Measurements from ENCODE around the gene TBL1X.
A peak's percentile ranks its signal among the peaks of the same experiment; 100 is the strongest.

Gene TBL1X

GRCh38 chrX:9598344-9598743, 133.5 kb downstream of the TBL1X start:
- in situ Hi-C loops (cut with HindIII; ENCODE audit: low pct_ligation_motif_present, low pct_unique_long_range_greater_than_20kb, low sequenced_read_pairs) = no loop called here
- DNase-seq = no peak

- in situ Hi-C loops (cut with HindIII; ENCODE audit: low pct_ligation_motif_present, low pct_unique_long_range_greater_than_20kb, low sequenced_read_pairs) = no loop called here
- peak; percentile 83 for DNase-seq
Observed at GRCh38 chrX:9604111-9604907, 139.5 kb downstream of the TBL1X start.

DNA sequence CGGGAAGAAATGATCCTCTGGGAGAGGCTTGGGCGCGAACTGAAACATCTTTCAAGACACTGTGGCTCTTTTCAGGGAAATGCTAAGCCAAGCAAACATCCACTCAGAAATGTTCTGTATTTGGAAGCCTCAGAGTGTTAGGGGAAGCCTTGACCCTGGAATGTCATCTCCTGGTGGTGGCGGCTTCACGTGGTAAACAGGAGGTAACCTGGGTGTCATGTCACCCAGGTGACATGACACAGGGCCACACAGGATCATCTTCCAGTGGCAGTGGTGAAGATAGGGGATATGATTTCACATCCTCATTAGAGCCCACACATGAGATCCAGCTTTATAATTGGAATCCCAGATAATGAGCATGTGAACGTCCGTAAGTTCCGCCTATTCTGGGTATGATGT, 140.0 kb downstream of the TBL1X start:
- in situ Hi-C loops (cut with HindIII; ENCODE audit: low pct_ligation_motif_present, low pct_unique_long_range_greater_than_20kb, low sequenced_read_pairs) = no loop called here
- DNase-seq = no peak

GRCh38 chrX:9605484-9605883, 140.6 kb downstream of the TBL1X start:
- in situ Hi-C loops (cut with HindIII; ENCODE audit: low pct_ligation_motif_present, low pct_unique_long_range_greater_than_20kb, low sequenced_read_pairs) = no loop called here
- no peak for DNase-seq

DNA sequence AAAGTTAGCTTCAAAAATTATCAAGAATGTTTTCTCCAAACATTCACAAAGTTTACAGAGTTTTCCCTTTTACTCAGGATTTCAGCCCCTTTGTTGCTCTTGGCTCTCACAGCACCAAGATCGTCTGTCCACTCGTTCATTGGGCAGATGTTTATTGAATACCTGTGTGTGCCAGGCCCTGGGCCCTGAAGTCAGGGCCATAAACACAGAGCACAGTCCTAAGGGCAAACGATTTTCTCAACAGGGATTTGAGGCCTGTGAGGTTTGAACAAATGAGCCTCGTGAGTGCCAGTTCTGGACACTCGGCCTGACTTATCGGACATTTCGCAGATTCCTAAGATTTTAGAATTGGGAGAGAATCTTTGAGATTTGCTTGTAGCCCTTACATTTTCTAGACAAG, 142.1 kb downstream of the TBL1X start:
- in situ Hi-C loops (cut with HindIII; ENCODE audit: low pct_ligation_motif_present, low pct_unique_long_range_greater_than_20kb, low sequenced_read_pairs) = no loop called here
- DNase-seq = no peak

DNA sequence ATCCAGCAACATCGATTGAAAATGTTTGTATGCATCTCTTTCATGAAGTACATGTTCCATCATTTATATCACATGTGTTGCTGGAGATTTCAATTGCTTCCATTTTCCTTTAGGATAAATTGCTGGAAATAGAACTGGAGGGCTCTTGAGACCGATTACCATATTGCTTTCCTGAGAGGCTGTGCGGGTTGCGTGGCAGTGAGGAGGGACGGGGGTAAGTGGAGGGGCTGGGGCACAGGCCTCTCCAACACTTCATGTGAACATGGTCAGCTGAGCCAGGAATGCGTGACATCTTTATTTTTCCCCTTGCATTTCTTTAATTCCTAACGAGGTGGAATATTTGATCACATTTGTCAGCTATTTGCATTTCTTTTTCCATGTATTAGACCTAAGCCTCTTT, 144.6 kb downstream of the TBL1X start:
- DNase-seq = no peak
- in situ Hi-C loops (cut with HindIII; ENCODE audit: low pct_ligation_motif_present, low pct_unique_long_range_greater_than_20kb, low sequenced_read_pairs) = no loop called here

- DNase-seq = no peak
- in situ Hi-C loops (cut with HindIII; ENCODE audit: low pct_ligation_motif_present, low pct_unique_long_range_greater_than_20kb, low sequenced_read_pairs) = no loop called here
Observed at GRCh38 chrX:9609987-9610386, 145.1 kb downstream of the TBL1X start.

- no peak for DNase-seq
- in situ Hi-C loops (cut with HindIII; ENCODE audit: low pct_ligation_motif_present, low pct_unique_long_range_greater_than_20kb, low sequenced_read_pairs) = no loop called here
Observed at GRCh38 chrX:9610771-9611392, 146.0 kb downstream of the TBL1X start.

- no peak for DNase-seq
Observed at GRCh38 chrX:9611436-9612145, 146.7 kb downstream of the TBL1X start.

DNA sequence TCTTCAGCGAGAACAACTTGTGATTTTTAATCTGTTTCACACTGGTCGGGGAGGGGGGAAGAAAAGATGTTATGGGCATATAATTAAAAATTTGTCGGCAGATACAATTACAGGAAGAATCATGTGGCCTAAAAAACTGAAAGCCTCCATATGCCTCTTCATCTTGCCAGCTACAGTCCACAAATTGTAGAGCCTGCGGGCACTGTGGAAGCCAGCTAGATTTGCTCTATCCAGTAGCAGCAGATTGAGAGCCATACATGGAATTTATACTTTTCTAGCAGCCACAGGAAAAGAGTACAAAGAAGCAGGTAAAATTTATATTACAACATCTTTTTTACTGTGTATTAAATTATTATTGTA, 147.3 kb downstream of the TBL1X start:
- DNase-seq = no peak
- in situ Hi-C loops (cut with HindIII; ENCODE audit: low pct_ligation_motif_present, low pct_unique_long_range_greater_than_20kb, low sequenced_read_pairs) = no loop called here

More at GRCh38 chrX:9611436-9612145, 146.7 kb downstream of the TBL1X start:
- in situ Hi-C loops (cut with HindIII; ENCODE audit: low pct_ligation_motif_present, low pct_unique_long_range_greater_than_20kb, low sequenced_read_pairs) = no loop called here

DNA sequence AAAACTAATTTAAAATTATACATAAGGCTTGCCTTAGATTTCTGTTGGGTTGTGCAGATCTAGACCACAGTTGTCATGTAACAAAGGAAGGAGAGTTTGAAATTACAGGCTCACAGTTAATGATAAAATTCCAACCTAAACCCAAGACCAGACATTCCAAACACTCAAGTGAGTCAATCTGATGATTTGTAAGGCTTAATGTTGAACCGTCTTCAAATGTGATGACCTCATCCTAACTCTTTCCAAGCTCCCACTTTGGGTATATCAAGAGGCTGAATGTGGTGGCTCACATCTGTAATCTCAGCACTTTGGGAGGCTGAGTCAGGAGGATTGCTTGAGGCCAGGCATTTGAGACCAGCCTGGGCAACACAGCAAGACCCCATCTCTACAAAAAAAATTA, 149.2 kb downstream of the TBL1X start:
- in situ Hi-C loops (cut with HindIII; ENCODE audit: low pct_ligation_motif_present, low pct_unique_long_range_greater_than_20kb, low sequenced_read_pairs) = no loop called here
- peak; percentile 49 for DNase-seq

DNA sequence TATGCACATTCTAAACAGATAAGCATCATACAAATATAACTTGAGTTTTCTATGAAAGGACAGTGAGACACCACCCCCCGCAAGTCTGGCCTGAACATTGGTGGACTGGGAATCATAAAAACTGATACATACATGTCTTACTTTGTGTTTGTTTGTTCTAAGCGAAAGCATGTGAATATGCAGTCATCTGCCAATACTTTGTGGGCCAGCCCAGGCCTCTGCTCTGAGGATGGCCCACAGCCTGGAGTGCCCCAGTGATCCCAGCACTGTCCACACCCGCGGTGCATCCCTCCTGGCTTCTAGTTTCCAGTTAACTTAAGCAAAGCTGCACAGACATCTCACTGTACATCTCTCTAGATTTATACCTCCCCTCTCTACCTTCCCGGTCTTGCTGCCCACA, 154.3 kb downstream of the TBL1X start:
- no peak for DNase-seq
- in situ Hi-C loops (cut with HindIII; ENCODE audit: low pct_ligation_motif_present, low pct_unique_long_range_greater_than_20kb, low sequenced_read_pairs) = no loop called here

- in situ Hi-C loops (cut with HindIII; ENCODE audit: low pct_ligation_motif_present, low pct_unique_long_range_greater_than_20kb, low sequenced_read_pairs) = no loop called here
- DNase-seq = no peak
Observed at GRCh38 chrX:9619581-9619980, 154.7 kb downstream of the TBL1X start.

DNA sequence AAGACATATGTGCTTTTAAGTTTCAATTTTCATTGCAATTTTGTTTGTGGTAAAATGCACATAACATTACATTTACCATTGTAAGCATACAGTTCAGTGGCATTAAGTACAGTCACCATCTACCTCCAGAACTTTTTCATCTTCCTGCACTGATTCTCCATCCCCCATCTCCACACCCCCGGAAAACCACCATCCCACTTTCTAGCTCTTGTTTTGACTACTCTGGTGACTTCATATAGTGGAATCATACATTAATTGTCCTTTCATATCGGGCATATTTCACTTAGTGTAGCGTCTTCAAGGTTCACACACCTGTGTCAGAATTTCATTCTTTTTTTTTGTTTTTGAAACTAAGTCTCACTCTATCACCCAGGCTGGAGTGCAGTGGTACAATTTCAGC, 157.3 kb downstream of the TBL1X start:
- in situ Hi-C loops (cut with HindIII; ENCODE audit: low pct_ligation_motif_present, low pct_unique_long_range_greater_than_20kb, low sequenced_read_pairs) = no loop called here
- no peak for DNase-seq

- no peak for DNase-seq
- in situ Hi-C loops (cut with HindIII; ENCODE audit: low pct_ligation_motif_present, low pct_unique_long_range_greater_than_20kb, low sequenced_read_pairs) = no loop called here
Observed at GRCh38 chrX:9626379-9626778, 161.5 kb downstream of the TBL1X start.

- DNase-seq = no peak
- in situ Hi-C loops (cut with HindIII; ENCODE audit: low pct_ligation_motif_present, low pct_unique_long_range_greater_than_20kb, low sequenced_read_pairs) = no loop called here
Observed at GRCh38 chrX:9627922-9628321, 163.1 kb downstream of the TBL1X start.

GRCh38 chrX:9628779-9629493, 164.1 kb downstream of the TBL1X start:
- in situ Hi-C loops (cut with HindIII; ENCODE audit: low pct_ligation_motif_present, low pct_unique_long_range_greater_than_20kb, low sequenced_read_pairs) = no loop called here
- DNase-seq = no peak

DNA sequence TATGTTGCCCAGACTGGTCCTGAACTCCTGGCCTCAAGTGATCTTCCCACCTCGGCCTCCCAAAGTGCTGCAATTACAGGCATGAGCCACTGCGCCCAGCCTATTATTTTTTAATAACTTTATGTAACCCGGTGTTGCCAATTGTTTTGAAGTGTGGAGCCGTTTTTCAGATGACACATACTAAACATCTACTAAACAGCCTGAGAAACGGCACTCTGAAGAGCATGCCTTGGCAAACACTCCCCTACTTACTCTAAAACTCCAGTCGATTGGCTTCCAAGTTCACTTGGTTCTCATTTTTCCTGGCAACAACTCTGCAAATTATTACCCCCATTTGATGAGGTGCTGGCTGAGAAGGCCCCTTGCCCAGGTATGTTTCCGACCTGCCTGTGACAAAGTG, 169.7 kb downstream of the TBL1X start:
- no peak for DNase-seq
- in situ Hi-C loops (cut with HindIII; ENCODE audit: low pct_ligation_motif_present, low pct_unique_long_range_greater_than_20kb, low sequenced_read_pairs) = no loop called here

DNA sequence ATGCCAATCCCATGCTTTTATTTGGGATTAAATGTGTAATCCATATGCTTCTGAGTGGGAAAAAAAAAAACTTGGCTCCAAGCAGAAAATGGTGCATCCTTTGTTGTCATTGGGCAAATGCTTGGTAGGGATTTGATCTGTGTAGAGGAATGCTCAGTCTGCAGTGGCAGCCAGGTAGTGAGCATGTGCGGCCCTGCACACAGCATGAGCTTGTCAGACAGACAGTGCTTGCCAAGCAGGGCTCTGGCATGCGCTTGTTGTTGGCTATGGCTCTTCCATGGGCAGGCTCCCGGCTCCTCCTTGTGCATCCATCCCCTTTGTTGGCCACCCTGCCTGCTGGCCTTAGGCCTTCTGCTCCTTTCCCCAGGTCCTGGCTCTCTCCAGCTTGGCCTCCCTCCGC, 170.5 kb downstream of the TBL1X start:
- DNase-seq = no peak
- in situ Hi-C loops (cut with HindIII; ENCODE audit: low pct_ligation_motif_present, low pct_unique_long_range_greater_than_20kb, low sequenced_read_pairs) = no loop called here
